Activated T-helper 1 cell treated with Interleukin-2 at 50 U/mL for 16 hours (primary cell): ENCODE data around the gene ATRNL1.
"Not testable (repeated sequence)": the region's sequence is repeated elsewhere in the genome, so short reads cannot be mapped to it uniquely, and the experiment has no call there.

Source experiments
- DNase-seq: peaks from one replicate; pipeline ENCODE4 v3.0.0-alpha.2; 2020; ENCODE audit warnings: low read depth

The ATRNL1 gene

DNA sequence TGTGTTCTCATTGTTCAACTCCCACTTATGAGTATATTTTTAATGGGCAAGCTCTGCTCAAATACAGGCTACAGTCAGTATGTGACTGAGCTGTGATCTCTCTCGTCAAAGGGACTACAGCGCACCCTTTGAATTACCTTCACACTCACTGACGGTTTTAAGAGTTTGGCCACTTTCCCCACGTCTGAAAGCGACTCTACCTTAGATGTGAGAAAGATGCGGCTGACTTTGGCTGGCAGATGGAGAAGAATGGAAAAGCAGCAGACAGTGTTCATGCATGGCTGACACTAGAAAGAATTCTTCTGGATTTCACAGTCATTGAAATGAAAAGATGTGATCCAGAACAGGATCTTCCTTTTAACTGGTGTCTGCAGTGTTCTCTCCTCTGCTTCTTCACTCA lies 2.0 kb upstream of the ATRNL1 start:
- DNase-seq = no peak

DNA sequence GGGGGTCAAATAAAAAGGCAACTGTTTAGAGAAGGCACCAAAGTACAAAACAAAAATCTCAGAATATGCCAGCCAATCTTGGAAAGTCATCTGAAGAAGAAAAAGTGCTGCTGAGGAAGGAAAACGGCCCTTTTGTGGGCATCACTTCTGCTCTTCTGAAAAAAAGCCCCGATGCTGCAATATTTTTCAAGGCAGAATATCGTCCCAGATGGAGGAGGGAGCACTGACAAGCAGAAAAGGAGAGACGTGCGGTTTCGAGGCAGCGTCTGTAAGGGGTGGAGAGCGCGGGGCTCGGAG lies 959 bp upstream of the ATRNL1 start:
- DNase-seq = no peak

DNA sequence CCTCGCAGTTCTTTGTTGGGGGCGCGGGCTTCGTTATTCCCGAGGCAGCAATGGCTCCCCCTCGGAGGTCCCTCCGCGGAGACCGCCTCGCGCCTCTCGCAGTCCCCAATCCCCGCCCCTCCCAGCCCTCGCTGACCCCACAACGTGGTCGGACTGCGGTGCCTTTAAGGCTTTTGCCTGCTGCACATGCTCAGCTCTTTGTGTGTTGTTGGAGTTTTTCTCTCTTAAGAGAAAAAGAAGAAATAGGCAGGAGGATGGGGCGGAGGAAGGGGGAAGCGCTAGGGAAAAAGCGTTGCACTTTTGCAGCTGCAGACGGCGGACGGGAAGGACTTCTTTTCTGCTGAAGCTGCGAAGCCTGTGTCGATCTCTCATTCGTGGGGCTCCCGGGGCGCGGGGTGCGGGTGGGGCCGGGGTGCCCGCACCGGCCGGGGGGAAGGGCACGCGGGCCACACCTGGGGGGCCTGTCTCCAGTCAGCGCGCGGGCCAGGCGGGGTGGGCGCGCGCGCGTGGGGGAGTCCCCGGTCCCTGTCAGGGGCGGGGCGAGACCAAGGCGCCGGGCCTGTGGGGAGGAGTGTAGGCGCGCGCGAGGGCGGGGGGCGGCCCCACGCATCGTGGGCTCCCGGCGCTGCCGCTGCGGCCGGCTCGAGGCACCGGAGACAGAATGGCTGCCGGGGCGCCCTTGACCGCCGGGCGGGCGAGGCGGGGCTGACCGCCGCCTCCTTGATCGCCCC lies 445 bp upstream of the ATRNL1 start:
- no peak for DNase-seq

DNA sequence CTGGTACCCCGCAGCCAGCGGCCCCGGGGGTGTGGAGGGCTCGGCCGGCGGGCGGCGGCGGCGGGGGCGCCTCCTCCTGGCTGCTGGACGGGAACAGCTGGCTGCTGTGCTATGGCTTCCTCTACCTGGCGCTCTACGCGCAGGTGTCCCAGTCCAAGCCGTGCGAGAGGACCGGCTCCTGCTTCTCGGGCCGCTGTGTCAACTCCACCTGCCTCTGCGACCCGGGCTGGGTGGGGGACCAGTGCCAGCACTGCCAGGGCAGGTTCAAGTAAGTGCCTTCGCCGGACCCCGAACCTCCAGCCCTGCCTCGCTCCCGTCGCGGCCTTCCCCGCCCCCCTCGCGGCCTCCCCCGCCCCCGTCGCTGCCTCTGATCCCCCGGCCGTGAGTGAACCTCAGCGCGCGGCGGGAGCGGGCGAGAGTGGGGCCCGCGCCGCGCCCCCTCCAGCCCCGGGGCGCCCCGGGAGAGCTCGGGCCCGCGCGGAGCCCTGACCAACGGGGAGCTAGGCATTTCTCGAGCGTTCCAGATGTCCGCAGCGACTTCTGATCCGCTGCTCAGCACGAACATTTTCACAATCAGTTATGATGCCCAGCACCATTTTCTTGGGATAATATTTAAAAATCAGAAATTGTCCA lies 727 bp downstream of the ATRNL1 start:
- no peak for DNase-seq

DNA sequence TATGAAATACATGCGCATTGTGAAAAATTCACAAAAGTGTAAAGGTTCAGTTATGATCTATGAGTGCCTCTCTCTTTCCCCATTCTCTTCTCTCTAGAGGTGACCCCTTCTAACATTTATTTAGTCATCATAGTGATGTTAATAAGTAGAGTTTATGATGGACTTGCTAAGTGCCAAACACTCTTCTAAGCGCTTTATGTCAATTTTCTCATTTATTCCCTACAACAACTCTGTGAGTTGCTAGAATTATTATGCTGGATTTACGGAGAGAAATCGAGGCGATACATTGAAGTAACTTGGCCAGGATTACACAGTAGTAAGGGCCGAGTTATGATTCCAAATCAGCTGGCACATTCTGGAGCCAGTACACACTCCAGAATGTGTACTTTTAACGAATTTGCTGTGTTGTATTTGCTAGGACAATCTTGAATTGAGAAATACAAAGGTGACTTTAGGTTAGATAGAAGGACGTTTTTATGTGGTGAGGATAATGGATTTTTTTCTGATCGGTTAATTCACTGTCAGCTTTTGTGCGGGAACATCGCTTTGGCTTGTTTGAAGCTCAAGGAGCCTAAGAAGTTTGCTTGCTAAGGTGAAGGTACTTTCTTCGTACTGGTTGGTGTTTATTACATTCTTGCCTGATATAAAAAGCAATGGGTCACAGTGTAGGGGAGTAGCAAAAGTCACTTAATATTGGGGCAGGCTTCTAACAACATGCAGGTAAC lies 1.4 kb downstream of the ATRNL1 start:
- no peak for DNase-seq

DNA sequence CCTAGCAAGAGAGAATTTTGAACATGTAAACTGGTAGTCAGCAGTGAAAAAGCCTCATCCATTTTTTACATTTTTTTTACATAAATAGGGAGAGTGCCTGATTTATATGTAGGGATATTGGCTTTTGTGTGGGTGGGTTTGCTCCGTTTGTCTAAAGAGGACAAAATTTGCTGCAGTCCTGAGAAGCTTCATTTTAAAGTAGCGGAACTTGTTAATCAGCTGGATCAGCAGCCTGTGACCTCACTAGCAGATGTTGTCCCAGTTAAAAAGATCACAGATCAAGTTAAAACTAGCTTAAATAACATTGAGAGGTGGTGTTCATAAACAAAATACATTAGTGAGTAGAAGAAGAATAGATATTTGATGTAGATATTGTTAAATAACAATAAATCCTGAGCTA lies 2.6 kb downstream of the ATRNL1 start:
- no peak for DNase-seq

DNA sequence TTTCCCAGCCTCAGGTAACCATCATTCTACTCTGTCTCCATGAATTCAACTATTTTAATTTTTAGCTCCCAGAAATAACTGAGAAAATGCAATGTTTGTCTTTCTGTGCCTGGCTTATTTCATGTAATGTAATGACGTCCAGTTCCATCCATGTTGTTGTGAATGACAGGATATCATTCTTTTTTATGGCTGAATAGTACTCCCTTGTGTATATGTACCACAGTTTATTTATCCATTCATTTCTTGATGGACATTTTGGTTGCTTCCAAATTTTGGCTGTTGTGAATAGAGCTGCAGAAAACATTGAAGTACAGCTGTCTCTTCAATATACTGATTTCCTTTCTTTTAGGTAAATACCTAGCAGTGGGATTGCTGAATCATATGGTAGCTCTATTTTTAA lies 10.5 kb downstream of the ATRNL1 start:
- DNase-seq = no peak

DNA sequence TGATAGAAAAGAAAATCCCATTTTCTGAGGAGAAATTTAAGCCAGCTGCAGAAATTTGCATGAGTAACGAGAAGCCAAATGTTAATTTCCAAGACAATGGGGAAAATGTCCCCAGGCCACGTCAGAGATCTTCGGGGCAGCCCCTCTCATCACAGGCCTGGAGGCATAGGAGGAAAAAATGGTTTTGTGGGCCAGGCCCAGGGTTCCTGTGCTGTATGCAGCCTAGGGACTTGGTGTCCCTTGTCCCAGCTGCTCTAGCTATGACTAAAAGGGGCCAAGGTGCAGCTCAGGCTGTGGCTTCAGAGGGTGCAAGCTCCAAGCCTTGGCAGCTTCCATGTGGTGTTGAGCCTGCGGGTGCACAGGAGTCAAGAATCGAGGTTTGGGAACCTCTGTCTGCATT lies 12.2 kb downstream of the ATRNL1 start:
- DNase-seq = not testable (repeated sequence)

DNA sequence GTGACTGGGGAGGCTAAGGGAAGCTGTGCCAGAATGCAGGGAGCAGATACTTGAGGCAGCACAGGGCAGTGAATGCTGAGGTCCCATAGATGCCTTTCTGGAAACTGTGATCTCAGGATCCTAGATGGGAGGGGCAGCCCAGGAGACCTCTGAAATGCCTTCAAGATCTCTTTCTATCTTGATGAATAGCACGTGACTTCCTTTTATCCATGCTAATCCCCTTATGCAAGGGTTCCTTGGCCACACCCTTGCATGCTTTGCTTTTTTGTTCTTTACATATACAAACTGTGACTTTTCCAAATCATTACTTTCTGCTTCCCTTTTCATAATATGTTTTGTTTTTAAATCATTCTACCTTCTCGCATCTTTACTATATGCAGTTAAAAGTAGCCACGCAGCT lies 14.7 kb downstream of the ATRNL1 start:
- no peak for DNase-seq

DNA sequence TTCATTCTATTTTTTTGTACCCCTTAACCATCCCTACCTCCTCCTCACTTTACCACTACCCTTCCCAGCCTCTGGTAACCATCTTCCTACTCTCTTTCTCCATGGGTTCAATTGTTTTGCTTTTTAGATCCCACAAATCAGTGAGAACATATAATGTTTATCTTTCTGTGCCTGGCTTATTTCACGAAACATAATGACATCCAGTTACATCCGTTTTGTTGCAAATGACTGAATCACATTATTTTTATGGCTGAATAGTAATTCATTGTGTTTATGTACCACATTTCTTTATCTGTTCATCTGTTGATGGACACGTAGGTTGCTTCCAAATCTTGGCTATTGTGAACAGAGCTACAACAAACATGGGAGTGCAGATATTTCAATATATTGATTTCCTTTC lies 24.1 kb downstream of the ATRNL1 start:
- no peak for DNase-seq

DNA sequence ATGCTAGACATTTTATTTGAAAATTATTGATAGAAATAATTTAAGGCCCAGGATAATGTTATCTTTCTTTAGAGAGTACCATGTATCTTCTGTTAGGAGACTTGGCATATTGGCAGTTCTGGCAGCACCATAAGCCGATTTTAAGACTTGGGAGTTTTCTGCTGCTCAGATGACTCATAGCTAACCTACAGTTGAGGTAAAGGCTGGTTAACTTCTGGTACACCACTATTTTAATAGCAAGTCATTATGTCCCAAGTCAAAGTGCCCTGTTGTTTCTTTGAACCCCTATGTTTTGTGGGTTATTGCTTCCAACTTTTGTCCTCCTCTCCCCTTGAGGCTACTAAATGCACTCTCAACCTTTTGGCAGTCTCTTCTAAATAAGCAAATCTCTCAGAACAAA lies 25.2 kb downstream of the ATRNL1 start:
- DNase-seq = no peak

DNA sequence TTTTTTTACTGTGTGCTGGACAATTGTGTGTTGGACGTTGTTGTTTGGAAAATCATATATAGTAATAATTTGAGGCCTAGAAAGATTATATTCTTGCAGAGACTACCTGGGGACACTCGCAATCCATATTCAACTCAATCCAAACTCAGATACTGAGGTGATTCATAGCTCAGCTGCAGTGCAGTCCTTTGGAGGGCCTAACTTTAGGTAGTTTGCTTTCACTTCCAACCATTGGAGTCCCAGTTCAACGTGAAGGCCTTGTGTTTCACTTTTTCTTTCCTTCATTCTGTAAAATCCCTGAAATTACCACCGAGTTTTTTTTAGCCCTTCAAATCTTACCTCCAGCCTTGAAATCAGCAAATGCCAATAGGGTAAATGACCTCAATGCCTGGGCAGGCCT lies 32.3 kb downstream of the ATRNL1 start:
- DNase-seq = no peak

DNA sequence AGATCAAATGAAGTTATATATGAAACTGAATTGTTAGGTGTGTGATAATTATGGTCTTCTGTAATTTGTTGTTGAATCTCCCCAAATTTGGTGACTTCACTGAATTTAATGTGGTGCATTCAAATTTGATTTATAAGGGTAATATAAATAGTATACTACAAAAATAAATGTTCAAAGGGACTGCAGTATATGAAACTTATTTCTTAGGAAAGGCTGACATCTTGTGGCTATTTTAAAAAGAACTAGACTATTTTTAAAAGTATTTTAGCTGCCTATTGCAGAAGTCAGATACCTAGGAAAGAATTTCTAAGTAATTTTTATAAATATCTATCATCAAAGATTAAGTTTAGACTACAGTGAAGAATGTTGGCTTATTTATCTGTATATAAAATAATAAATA lies 36.6 kb downstream of the ATRNL1 start:
- no peak for DNase-seq

DNA sequence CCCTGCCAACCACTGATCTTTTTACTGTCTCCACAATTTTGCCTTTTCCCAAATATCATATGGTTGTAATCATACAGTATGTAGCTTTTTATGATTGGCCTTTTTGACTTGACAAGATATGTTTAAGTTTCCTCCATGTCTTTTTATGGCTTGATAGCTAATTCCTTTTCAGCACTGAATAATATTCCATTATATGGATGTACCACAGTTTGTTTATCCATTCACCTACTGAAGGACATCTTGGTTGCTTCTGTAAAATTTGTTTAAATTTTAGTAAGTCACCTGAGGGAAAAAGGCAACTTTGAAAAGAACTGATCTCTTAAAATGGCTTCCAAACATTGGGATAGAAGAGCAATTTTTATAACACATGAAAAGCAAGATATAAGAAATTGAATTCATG lies 43.5 kb downstream of the ATRNL1 start:
- DNase-seq = no peak

DNA sequence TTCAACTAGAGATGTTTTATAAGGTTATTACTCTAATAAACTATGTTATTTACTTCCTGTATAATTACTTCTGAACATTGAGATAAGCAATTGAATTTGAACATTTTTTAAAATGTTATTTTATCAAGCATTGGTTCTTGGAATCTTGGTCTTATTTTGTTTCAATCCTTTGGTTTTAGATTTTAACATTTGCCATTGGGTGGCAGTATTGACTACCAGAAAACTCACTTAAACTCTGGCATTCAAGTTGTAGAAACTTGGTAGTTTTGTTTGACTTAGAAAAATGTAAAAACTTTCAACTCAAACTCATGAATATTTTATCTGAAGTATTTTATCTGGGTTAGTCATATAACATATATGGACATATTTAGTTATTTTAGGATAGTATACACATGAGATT lies 48.1 kb downstream of the ATRNL1 start:
- no peak for DNase-seq

DNA sequence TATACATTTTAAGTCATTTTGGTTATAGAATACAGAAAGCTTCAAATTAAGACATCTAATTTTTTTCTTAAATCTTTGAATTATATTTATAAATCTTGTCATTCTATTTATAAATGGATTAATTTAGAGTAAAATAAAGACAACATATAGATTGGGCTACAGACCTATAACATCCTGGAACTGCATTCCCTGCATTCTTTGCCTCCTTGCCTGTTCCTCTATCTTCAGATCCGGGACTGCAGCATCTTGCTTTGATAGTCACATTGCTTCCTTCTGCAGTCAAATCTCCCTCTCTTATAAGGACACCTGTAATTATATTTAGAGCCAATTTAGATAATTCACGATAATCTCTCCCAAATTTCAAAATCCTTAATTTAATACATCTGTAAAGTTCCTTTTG lies 64.2 kb downstream of the ATRNL1 start:
- DNase-seq = no peak

DNA sequence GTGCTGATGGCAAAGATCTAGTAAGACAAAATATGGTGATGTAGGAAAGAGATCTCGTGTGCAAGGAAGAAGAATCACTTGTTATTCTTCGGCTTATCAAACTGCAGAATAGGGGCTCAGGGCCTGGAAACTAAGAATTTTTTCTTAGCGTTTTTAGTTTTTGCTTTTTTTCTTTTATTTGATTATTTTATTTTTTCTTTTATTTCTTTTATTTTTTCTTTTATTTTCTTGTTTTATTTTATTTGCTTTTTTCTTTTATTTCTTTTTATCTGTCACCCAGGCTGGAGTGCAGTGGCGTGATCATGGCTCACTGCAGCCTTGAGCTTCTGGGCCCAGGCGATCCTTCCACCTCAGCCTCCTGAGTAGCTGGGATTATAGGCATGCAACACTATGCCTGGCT lies 70.0 kb downstream of the ATRNL1 start:
- no peak for DNase-seq

DNA sequence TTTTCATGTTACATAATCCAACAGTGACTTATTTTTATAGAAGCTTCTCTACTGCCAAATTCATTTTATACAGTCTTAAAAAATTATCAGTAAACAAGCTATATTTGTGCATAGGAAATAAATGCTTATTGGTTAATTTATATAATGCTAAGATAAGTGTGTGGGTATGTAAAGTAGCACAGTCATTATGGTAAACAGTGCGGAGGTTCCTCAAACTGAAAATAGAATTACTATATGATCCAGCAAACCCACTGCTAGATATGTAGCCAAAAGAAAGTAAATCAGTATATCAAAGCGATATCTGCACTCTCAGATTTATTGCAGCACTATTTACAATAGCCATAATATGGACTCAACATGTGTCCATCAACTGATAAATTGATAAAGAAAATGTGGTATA lies 71.1 kb downstream of the ATRNL1 start:
- no peak for DNase-seq

DNA sequence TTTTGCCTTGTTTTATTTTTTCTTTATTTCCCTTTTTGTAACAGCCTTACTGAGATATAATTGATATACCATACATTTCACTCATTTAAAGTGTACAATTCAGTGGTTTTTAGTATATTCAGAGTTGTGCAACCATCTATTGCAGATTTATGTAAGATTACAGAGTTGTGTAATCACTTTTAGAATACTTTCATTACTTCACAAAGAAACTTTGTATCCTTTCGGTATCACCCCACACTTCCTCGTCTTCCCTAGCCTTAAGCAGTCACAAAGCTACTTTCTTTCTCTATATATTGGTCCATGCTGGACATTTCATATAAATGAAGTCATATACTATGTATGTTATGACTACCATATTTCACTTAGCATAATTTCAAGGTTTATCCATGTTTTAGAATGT lies 74.6 kb downstream of the ATRNL1 start:
- DNase-seq = no peak

DNA sequence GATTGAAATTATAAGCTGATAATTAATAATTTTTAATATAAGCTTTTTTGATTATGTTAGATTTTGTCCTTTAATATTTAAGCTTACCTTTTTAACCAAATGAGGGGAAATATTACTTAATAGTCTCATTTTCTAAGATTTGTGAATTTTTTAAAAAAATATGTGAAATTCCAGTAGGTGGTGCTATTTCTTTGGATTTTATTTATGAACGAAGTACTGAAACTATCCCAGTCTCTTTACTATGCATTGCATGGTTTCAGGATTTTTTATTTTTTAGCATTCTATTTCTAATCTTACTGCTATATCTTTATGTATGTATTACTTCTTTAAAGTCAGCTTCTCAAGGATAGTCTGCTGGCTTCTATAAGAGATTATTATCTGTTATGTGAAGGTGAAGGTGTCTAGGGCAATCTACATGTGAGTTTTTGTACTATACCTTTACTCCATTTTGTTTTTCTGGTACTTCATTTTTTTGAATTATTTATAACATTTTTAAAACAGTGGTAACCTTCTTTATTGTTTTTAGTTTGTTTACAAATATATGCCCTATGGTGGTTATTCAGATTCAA lies 78.3 kb downstream of the ATRNL1 start:
- no peak for DNase-seq

DNA sequence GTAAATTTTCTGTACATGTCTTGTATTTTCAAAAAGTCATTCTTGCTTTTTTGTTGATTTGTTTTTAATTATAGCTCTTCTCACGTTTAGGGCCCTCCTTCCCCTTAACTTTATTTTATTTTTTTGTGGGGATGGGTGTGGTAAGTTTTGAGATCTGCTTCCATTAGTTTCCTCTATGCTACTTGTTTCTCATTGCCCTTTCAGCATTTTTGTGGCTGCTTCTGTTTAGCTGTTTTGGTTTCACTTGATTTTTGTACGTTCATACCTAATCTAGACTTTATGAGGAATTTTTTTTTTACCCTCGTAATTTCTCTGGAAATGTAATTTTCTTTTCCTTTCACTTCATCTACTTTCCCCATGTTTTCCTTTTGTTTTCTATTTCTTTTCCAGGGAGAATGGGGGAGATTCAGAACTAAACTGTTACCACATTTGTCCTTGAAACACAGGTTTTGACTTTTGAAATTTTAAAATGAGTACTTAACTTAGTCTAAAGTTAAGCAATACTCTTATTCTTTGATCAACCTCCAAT lies 80.8 kb downstream of the ATRNL1 start:
- DNase-seq = no peak

DNA sequence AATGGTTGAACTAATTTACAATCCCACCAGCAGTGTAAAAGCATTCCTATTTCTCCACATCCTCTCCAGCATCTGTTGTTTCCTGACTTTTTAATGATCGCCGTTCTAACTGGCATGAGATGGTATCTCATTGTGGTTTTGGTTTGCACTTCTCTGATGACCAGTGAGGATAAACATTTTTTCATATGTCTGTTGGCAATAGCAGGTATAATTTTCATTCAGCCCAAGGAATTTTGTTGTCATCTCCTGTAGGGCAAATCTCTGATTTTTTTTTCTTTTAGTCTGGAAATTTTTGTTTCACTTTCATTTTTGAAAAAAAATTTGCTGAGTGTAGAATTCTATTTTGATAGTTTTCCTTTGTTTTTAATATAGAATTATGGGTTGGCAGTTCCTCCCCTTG lies 114.1 kb downstream of the ATRNL1 start:
- DNase-seq = not testable (repeated sequence)

DNA sequence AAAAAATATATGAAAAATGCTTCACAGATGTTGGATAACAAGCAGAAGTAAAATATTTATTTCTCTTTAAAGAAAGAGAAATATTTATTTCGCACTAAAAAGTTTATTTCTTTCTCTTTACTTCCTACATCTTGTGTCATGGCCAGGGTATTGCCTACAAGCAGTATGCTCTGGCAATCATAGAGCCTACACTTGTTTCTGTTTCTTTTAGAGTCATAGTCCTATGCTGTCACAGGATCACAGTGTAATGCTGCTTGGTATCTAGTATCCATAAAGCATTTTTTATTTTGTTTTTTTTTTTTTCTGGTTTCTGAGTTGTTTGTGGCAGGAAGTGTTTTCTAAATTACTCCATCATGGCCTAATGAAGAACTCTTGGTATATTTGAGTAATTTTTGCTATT lies 116.0 kb downstream of the ATRNL1 start:
- no peak for DNase-seq
